H1 (cell line): ENCODE data around the gene BORCS6. TPM values are rescaled to one million over a fixed set of nuclear protein-coding genes. Genes with fewer than 3 reads are reported as not detected.
A peak's percentile ranks its signal among the peaks of the same experiment; 100 is the strongest.

Source experiments
- BACH1 ChIP-seq: IDR thresholded peaks from 2 replicates; pipeline ENCODE4 v1.6.1; 2012; ENCODE audit warnings: low read length, improper control_type of control experiment
- CHD1 ChIP-seq: IDR thresholded peaks from 2 replicates; pipeline ENCODE4 v1.6.1; 2012; ENCODE audit warnings: low read depth, low read length, improper control_type of control experiment
- CHD7 ChIP-seq: fragments of 300-600 bp; sonication (generic); IDR thresholded peaks from 2 replicates; pipeline ENCODE4 v1.7.1; 2012; ENCODE audit warnings: low read length, moderate library complexity, mild to moderate bottlenecking, inconsistent platforms; ENCODE audit not compliant: insufficient replicate concordance
- HDAC2 ChIP-seq, 2 experiments: fragments of 300-600 bp in 1 of 2; sonication (generic) in 1 of 2; IDR thresholded peaks; 2 replicates each; pipeline ENCODE4 v1.6.1; 2011 to 2012; ENCODE audit warnings: low read depth in 2 of 2, low read length in 2 of 2, mild to moderate bottlenecking in 2 of 2, moderate library complexity in 2 of 2, borderline replicate concordance in 1 of 2, inconsistent platforms in 1 of 2
- PHF8 ChIP-seq: fragments of 200-600 bp; sonication (generic); conservative IDR thresholded peaks from 2 replicates; pipeline ENCODE4 v1.7.1; 2012; ENCODE audit warnings: low read depth, mild to moderate bottlenecking, inconsistent platforms, low read length, moderate library complexity
- RAD21 ChIP-seq, 2 experiments: IDR thresholded peaks in 1 of 2; conservative IDR thresholded peaks in 1 of 2; 2 replicates each; pipeline ENCODE4 v1.6.1; 2011; ENCODE audit warnings: low read depth in 2 of 2, low read length in 2 of 2, improper control_type of control experiment in 1 of 2, inconsistent platforms in 1 of 2, mild to moderate bottlenecking in 1 of 2, moderate library complexity in 1 of 2
- RFX5 ChIP-seq: IDR thresholded peaks from 2 replicates; pipeline ENCODE4 v1.6.1; 2011; ENCODE audit warnings: low read depth, low read length, improper control_type of control experiment, borderline replicate concordance
- SIX5 ChIP-seq: IDR thresholded peaks from 2 replicates; pipeline ENCODE4 v1.6.1; 2011; ENCODE audit warnings: mild to moderate bottlenecking, low read depth, low read length
- polyA plus RNA-seq, 7 experiments: library from polyadenylated mRNA; depleted of rRNA in 3 of 7; stranded (reverse) in 5 of 7; unstranded in 2 of 7; fragments of >200 nt in 5 of 7; fragments of 200-250 nt in 2 of 7; gene quantifications; 1 replicate in 5 of 7; 2 replicates in 1 of 7; 4 replicates in 1 of 7; pipeline versions ENCODE4 v1.2.1 to v1.2.3, GENCODE V29; 2011 to 2013; ENCODE audit warnings: missing spikeins in 2 of 7, mixed read lengths in 2 of 7
- total RNA-seq: library from RNA; stranded (reverse); fragmentation: NEBNext Ultra II Directional; extraction: Animal tissue kit (Norgen Biotek cat#: 25700); gene quantifications from 2 replicates; pipeline ENCODE4 v1.2.1, GENCODE V29; 2021
- TF ChIP-seq, protein P1 (sequence below): IDR thresholded peaks from 2 replicates; pipeline ENCODE4 v1.6.1; 2012; ENCODE audit warnings: inconsistent platforms

Gene BORCS6
- total and polyA plus RNA-seq, 2 of the 8 experiments (the other 6 are each of a cell fraction or from before 2014, with no cell fraction given), result 3.3 to 3.6 TPM

DNA sequence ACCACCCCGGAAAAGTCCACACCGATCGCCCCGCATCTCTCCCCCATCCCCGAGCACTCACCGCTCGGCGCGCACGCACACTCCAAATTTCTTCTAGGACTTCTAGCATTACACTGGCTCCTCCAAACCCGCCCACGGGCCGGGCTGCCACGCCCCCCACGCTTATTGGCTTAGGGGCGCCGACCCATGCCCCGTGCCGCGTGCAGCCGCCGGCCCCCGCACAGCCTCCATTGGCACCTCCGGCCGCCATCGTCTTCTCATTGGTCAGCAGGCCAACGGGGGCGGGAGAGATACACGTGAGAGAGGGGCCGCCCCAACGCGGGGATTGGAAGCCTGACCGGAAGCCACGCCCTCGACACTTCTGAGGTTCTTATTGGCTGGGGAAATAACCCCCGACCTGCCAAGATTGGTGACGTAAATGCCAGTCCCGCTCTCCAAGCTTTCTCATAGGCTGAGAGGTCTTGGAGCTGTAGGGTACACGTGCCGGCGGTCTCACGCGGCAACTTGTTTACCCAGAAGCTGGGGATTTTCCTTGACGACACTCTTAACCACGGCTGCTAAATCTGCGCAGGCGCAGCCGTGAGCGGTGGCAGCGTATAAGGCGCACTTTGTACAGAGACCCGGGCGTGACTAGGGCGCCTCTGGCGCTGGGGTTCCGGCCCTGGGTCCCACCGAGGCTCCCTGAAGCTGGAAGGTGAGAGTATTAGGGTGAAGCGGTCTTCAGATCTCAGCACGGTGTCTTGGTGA, 33.6 kb downstream of the BORCS6 start (continued):
- TF ChIP-seq PHF8 (peak; percentile 40; the same call in 1 of the 2 replicates), HDAC2 (IDR thresholded peaks at IDR 0.05; ENCODE audit: borderline replicate concordance in 1 of 2, low read depth in 2 of 2, low read length in 2 of 2) (no peak), SIX5 (no peak), RAD21 (IDR thresholded peaks at IDR 0.05 in 1 of 2, conservative IDR thresholded peaks at IDR 0.05 in 1 of 2; ENCODE audit: low read depth in 2 of 2, low read length in 2 of 2) (peak in 1 of 2 experiments; percentile 23; a peak in 1 of 4 replicates), BACH1 (no peak), CHD1 (no peak), RFX5 (no peak; the same call in 1 of the 2 replicates), CHD7 (no peak)
- TF ChIP-seq, protein P1, sequence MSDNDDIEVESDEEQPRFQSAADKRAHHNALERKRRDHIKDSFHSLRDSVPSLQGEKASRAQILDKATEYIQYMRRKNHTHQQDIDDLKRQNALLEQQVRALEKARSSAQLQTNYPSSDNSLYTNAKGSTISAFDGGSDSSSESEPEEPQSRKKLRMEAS, result peak; percentile 98
